Measurements from ENCODE around the gene LAX1.
"Not testable (repeated sequence)": the region's sequence is repeated elsewhere in the genome, so short reads cannot be mapped to it uniquely, and the experiment has no call there.

The LAX1 gene

DNA sequence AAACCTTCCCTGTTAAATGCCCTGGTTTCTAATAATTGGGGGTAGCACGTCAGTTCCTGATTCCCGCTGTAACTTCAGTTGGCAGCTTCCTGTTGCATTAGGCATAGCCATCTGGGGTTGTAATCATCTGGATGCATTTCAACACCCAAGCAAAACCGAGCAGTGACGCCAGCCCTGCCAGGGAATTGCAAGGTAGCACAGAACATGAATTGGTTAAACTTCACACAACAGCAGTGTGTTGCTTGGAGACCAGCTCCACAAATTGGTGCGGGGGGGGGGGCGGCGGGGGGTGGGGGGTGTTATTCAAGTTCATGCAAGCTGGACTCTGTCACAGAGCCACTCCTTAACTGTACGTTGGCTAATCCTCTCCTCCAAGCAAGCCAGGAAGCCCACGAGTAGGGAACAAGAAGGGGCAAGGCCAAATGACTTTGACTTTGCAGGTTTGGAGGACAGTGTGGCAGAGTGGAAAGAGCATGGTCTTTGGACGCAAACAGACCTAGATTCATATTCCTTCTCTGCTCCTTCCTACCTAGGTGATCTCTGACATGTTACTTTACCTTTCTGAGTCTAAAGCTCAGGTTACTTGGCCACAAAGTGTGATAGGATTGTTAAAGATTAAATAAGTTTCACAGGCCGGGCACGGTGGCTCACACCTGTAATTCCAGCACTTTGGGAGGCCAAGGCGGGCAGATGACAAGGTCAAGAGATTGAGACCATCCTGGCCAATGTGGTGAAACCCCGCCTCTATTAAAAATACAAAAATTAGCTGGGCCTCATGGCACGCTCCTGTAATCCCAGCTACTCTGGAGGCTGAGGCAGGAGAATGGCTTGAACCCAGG, 4.7 kb downstream of the LAX1 start:
- DNase-seq (ENCODE audit: low read depth in 2 of 2): no peak

DNA sequence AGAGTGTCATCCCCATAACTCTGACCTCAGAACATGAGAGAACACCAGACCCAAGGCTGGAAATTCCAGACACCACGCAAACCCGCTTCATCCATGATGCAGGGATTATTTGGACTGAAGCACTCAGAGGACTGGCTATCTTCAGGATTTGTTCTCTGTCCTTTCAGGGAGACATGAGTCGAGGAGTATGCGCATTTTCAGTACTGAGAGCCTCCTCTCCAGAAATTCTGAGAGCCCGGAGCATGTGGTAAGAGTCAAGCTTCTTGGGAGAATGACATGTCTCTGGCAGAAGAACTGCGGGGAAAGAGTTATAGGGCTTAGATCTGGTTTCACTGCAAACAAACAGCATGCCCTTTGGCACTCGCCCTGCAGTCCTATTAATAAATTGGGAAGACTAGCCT, 6.9 kb downstream of the LAX1 start:
- no peak for DNase-seq (ENCODE audit: low read depth in 2 of 2)

DNA sequence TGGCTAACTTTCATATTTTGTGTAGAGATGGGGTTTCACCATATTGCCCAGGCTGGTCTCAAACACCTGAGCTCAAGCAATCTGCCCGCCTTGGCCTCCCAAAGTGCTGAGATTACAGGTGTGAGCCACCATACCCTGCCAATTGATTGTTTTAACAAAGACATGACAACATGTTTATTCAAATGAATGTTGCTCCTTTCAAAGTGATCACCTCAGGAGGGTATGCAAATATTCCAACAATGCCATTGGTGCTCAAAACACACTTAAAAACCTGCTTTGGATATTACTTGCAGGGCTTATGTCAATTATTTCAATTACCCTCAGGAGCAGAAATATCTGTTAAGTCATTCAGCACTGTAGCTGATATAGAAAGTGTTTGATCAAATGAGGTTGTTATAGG, 7.9 kb downstream of the LAX1 start:
- no peak for DNase-seq (ENCODE audit: low read depth in 2 of 2)

DNA sequence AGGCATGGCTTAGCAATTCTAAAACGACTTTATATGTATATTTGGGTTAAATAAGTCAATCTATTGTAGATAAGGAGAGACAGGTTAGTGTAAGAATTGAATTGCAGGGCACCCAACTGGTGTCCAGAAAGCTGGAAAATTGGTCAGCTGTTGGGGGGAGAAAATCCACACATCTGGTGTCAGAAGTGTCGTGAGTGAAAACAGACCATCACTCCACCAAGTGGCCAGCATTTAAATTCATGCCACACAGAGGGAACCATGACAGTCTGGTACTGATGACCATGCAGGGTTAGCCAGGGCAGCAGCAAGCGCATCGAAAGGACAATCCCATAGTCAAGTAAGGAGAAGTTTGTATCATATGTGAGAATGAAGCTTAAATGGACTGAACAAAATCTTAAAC, 11.7 kb downstream of the LAX1 start:
- no peak for DNase-seq (ENCODE audit: low read depth in 2 of 2)

- DNase-seq (ENCODE audit: low read depth in 2 of 2): no peak
Measured at GRCh38 chr1:203777596-203777995, 12.6 kb downstream of the LAX1 start.

GRCh38 chr1:203778146-203778545, 13.2 kb downstream of the LAX1 start:
- no peak for DNase-seq (ENCODE audit: low read depth in 2 of 2)

GRCh38 chr1:203778789-203779188, 13.8 kb downstream of the LAX1 start:
- DNase-seq (ENCODE audit: low read depth in 2 of 2): no peak

DNA sequence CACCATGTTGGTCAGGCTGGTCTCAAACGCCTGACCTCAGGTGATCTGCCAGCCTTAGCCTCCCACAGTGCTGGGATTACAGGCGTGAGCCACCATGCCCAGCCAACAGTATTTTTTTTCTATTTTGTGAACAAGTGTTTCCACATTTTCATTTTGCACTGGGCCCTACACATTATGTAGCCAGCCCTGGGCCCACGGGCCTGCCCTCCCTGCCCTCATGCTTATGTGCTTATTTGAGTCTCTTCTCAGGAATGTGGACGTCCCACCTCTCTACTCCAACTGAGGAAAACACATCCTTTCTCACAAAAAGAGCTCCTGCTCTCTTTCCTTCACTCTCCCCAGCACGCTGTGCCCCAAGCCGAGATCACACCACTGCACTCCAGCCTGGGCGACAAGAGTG, 17.0 kb downstream of the LAX1 start:
- no peak for DNase-seq (ENCODE audit: low read depth in 2 of 2)

GRCh38 chr1:203789966-203790365, 25.0 kb downstream of the LAX1 start:
- DNase-seq (ENCODE audit: low read depth in 2 of 2): no peak

- DNase-seq (ENCODE audit: low read depth in 2 of 2): no peak
Measured at GRCh38 chr1:203791498-203791897, 26.5 kb downstream of the LAX1 start.

DNA sequence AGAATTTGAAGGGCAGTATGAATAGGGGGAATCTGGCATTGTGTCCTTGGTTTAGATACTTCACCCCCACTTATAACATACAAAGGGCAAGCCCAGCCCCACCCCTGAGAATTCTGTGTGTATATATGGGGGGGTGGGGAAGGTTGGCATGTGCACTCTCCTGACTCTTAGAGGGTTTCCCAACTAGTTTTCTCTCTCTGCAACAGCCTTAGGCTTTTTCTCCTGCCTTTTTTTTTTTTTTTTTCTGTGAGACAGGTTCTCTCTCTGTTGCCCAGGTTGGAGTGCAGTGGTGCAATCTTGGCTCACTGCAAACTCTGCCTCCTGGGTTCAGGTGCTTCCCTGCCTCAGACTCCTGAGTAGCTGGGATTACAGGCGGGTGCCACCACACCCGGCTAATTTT, 27.5 kb downstream of the LAX1 start:
- no peak for DNase-seq (ENCODE audit: low read depth in 2 of 2)

- not testable (repeated sequence) for DNase-seq (ENCODE audit: low read depth in 2 of 2)
Measured at GRCh38 chr1:203793561-203793960, 28.6 kb downstream of the LAX1 start.

GRCh38 chr1:203794764-203795440, 29.9 kb downstream of the LAX1 start:
- no peak for DNase-seq (ENCODE audit: low read depth in 2 of 2)

DNA sequence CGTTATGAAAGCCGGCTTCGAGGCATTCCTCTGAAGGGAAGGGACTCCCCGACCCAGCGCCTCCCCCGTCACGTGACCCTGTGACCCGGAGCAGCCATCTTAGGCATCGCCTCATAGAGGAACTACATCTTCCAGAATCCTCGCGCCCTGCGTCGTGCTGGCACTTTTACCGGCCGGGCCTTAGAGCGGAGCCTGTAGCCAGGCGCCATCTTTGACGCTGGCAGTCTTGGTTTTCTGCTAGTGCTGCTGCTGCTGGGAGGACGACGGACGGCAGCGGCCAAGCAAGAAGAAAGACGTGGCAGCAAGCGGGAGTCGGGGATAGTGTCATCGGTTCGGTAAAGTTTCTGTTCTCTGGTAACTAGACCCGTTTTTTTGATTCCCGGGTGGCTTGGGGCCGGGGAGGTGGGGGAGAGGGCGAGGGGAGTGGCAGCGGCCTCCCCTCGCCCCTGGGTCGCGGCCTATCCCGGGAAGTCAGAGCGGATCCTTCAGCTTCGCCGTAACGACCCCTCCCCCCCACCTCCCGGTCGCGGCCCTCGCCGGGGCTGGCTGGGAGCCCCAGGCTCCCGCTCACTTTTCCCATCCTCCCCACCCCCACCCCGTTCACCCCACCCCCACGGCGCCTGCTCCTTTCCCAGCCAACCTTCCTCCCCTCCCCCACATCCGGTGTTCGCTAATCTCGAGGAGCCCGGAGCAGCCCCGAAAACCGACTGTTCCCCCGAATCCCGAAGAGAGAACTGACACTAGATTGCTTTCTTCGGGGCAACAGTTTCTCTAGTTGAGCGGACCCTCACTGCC, 30.7 kb downstream of the LAX1 start, which contains the start of the genes ZBED6 and ZC3H11A:
Gene ZBED6, plus strand, starts transcription at position 183 of the 795 bp plus-strand sequence. CDS start 1,900 bp downstream, outside the sequence.
Gene ZC3H11A, plus strand, starts transcription at position 183 of the 795 bp plus-strand sequence. CDS start 21,448 bp downstream, outside the sequence.
- peak; percentile 96 to 98 for DNase-seq (ENCODE audit: low read depth in 2 of 2)

GRCh38 chr1:203796236-203796605, 31.2 kb downstream of the LAX1 start:
- peak; percentile 3 to 7 for DNase-seq (ENCODE audit: low read depth in 2 of 2)

DNA sequence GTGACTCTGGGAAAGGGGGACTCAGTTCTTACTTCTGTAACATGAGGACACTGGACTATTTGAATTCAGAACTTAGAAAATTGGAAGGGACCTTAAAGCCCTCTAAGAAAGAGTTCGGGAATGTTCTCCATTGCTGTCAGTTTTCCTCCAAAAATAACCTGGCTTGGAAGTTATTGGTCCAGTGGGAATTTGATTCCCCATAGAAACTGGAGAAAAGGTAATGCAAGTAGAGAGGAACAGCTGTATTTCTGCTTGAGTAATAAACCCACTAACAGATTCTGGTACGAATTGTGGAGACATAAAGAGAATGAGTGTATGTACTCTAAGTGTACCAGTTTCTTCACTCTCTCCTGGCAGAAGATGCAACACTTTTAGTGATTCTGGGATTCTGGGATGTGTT, 32.2 kb downstream of the LAX1 start:
- DNase-seq (ENCODE audit: low read depth in 2 of 2): no peak

GRCh38 chr1:203797948-203798655, 33.1 kb downstream of the LAX1 start:
- DNase-seq (ENCODE audit: low read depth in 2 of 2): no peak

- no peak for DNase-seq (ENCODE audit: low read depth in 2 of 2)
Measured at GRCh38 chr1:203799157-203799556, 34.2 kb downstream of the LAX1 start.

- no peak for DNase-seq (ENCODE audit: low read depth in 2 of 2)
Measured at GRCh38 chr1:203799971-203800370, 35.0 kb downstream of the LAX1 start.

DNA sequence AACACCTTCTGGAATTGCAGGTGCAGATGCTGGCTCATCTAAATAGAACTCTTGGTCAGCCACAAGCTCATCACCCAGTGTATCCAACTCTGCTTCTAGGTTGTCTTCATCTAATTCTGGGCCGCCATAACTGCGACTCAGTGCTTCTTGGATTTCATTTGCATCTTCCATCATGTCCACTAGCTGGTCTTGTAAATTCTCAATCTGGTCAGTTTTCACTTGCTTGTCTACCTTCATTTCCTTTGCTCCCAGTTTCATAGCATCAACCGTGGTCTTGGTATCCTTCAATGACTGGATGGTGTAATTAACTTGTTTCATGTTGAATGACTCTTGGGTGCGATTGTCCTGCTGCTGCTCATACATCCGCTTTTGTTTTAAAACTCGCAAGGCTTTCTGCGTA, 40.7 kb downstream of the LAX1 start:
- no peak for DNase-seq (ENCODE audit: low read depth in 2 of 2)

- DNase-seq (ENCODE audit: low read depth in 2 of 2): no peak
Measured at GRCh38 chr1:203807196-203807595, 42.2 kb downstream of the LAX1 start.

All from stimulated activated CD4-positive, alpha-beta T cell treated with anti-CD3 and anti-CD28 coated beads, Interleukin-4, amount 100 ng/mL, for 48 hours (primary cell).